T-helper 1 cell treated with Interleukin-12 subunit alpha and Interleukin-12 subunit beta and Interleukin-4 antibody, amounts not matched to agents 30 μg/mL and 1 μg/mL, for 36 hours (primary cell): Measurements from ENCODE around the gene EPHX1.

Source experiments
- H3K27ac Mint-ChIP-seq: one replicate; pipeline ENCODE4 v1.8.0; 2021; ENCODE audit warnings: mild to moderate bottlenecking, mixed read lengths
- H3K27me3 Mint-ChIP-seq: one replicate; pipeline ENCODE4 v1.8.0; 2021; ENCODE audit warnings: low read depth, mixed read lengths
- H3K36me3 Mint-ChIP-seq: one replicate; pipeline ENCODE4 v1.8.0; 2021; ENCODE audit warnings: low read depth, mixed read lengths
- H3K4me1 Mint-ChIP-seq: one replicate; pipeline ENCODE4 v1.8.0; 2021; ENCODE audit warnings: low read depth, mixed read lengths
- H3K4me3 Mint-ChIP-seq: one replicate; pipeline ENCODE4 v1.8.0; 2021; ENCODE audit warnings: mild to moderate bottlenecking, moderate library complexity, mixed read lengths
- H3K9me3 Mint-ChIP-seq: one replicate; pipeline ENCODE4 v1.8.0; 2021; ENCODE audit warnings: mixed read lengths

The EPHX1 gene

GRCh38 chr1:225850370-225850769, 40.4 kb downstream of the EPHX1 start:
- Mint-ChIP-seq H3K27me3 (no peaks in the 10 kb centered on the region), H3K4me1 (peaks cover 19% of the 10 kb centered on the region), H3K27ac (no peak overlapping the region), H3K4me3 (no peak overlapping the region), H3K36me3 (peaks cover 45% of the 10 kb centered on the region), H3K9me3 (no peaks in the 10 kb centered on the region)

GRCh38 chr1:225851805-225852204, 41.9 kb downstream of the EPHX1 start:
- Mint-ChIP-seq H3K36me3 (peaks cover 51% of the 10 kb centered on the region), H3K9me3 (no peaks in the 10 kb centered on the region), H3K4me1 (peaks cover 28% of the 10 kb centered on the region), H3K27me3 (no peaks in the 10 kb centered on the region), H3K4me3 (no peak overlapping the region), H3K27ac (peak overlapping the region; percentile 36)

- H3K36me3 Mint-ChIP-seq, result peaks cover 49% of the 10 kb centered on the region
- no peak overlapping the region for H3K4me3 Mint-ChIP-seq
- H3K9me3 Mint-ChIP-seq, result no peaks in the 10 kb centered on the region
- H3K27me3 Mint-ChIP-seq, result no peaks in the 10 kb centered on the region
- H3K27ac Mint-ChIP-seq, result no peak overlapping the region
- H3K4me1 Mint-ChIP-seq, result peaks cover 28% of the 10 kb centered on the region
Observed at GRCh38 chr1:225852413-225853124, 42.6 kb downstream of the EPHX1 start.

GRCh38 chr1:225853441-225853840, 43.5 kb downstream of the EPHX1 start:
- no peak overlapping the region for H3K4me3 Mint-ChIP-seq
- H3K36me3 Mint-ChIP-seq, result peaks cover 46% of the 10 kb centered on the region
- no peaks in the 10 kb centered on the region for H3K27me3 Mint-ChIP-seq
- peaks cover 22% of the 10 kb centered on the region for H3K4me1 Mint-ChIP-seq
- H3K27ac Mint-ChIP-seq, result no peak overlapping the region
- H3K9me3 Mint-ChIP-seq, result no peaks in the 10 kb centered on the region

GRCh38 chr1:225855503-225856300, 45.8 kb downstream of the EPHX1 start:
- Mint-ChIP-seq H3K36me3 (peaks cover 55% of the 10 kb centered on the region), H3K27ac (no peak overlapping the region), H3K4me1 (peaks cover 18% of the 10 kb centered on the region), H3K9me3 (no peaks in the 10 kb centered on the region), H3K27me3 (no peaks in the 10 kb centered on the region), H3K4me3 (no peak overlapping the region)

- H3K4me1 Mint-ChIP-seq, result peaks cover 14% of the 10 kb centered on the region
- H3K36me3 Mint-ChIP-seq, result peaks cover 53% of the 10 kb centered on the region
- no peak overlapping the region for H3K4me3 Mint-ChIP-seq
- no peak overlapping the region for H3K27ac Mint-ChIP-seq
- H3K9me3 Mint-ChIP-seq, result no peaks in the 10 kb centered on the region
- H3K27me3 Mint-ChIP-seq, result no peaks in the 10 kb centered on the region
Observed at GRCh38 chr1:225857256-225857655, 47.3 kb downstream of the EPHX1 start.

- no peak overlapping the region for H3K27ac Mint-ChIP-seq
- H3K4me1 Mint-ChIP-seq, result peaks cover 11% of the 10 kb centered on the region
- no peak overlapping the region for H3K4me3 Mint-ChIP-seq
- peaks cover 47% of the 10 kb centered on the region for H3K36me3 Mint-ChIP-seq
- H3K9me3 Mint-ChIP-seq, result no peaks in the 10 kb centered on the region
- no peaks in the 10 kb centered on the region for H3K27me3 Mint-ChIP-seq
Observed at GRCh38 chr1:225859151-225859550, 49.2 kb downstream of the EPHX1 start.

GRCh38 chr1:225860107-225860506, 50.2 kb downstream of the EPHX1 start:
- no peak overlapping the region for H3K27ac Mint-ChIP-seq
- peaks cover 11% of the 10 kb centered on the region for H3K4me1 Mint-ChIP-seq
- no peak overlapping the region for H3K4me3 Mint-ChIP-seq
- H3K27me3 Mint-ChIP-seq, result no peaks in the 10 kb centered on the region
- no peaks in the 10 kb centered on the region for H3K9me3 Mint-ChIP-seq
- H3K36me3 Mint-ChIP-seq, result peaks cover 44% of the 10 kb centered on the region

GRCh38 chr1:225860876-225861441, 51.0 kb downstream of the EPHX1 start:
- H3K4me1 Mint-ChIP-seq, result peaks cover 9% of the 10 kb centered on the region
- H3K36me3 Mint-ChIP-seq, result peaks cover 46% of the 10 kb centered on the region
- H3K9me3 Mint-ChIP-seq, result no peaks in the 10 kb centered on the region
- no peak overlapping the region for H3K4me3 Mint-ChIP-seq
- no peaks in the 10 kb centered on the region for H3K27me3 Mint-ChIP-seq
- no peak overlapping the region for H3K27ac Mint-ChIP-seq

GRCh38 chr1:225861834-225862580, 52.1 kb downstream of the EPHX1 start:
- Mint-ChIP-seq H3K27ac (no peak overlapping the region), H3K9me3 (no peaks in the 10 kb centered on the region), H3K36me3 (peaks cover 49% of the 10 kb centered on the region), H3K4me1 (peaks cover 14% of the 10 kb centered on the region), H3K27me3 (no peaks in the 10 kb centered on the region), H3K4me3 (no peak overlapping the region)

GRCh38 chr1:225862581-225862950, 52.6 kb downstream of the EPHX1 start:
- Mint-ChIP-seq H3K27ac (no peak overlapping the region), H3K4me1 (peaks cover 20% of the 10 kb centered on the region), H3K36me3 (peaks cover 53% of the 10 kb centered on the region), H3K9me3 (no peaks in the 10 kb centered on the region), H3K4me3 (no peak overlapping the region), H3K27me3 (no peaks in the 10 kb centered on the region)

- H3K27me3 Mint-ChIP-seq, result no peaks in the 10 kb centered on the region
- peaks cover 54% of the 10 kb centered on the region for H3K36me3 Mint-ChIP-seq
- no peaks in the 10 kb centered on the region for H3K9me3 Mint-ChIP-seq
- no peak overlapping the region for H3K27ac Mint-ChIP-seq
- H3K4me3 Mint-ChIP-seq, result no peak overlapping the region
- H3K4me1 Mint-ChIP-seq, result peaks cover 22% of the 10 kb centered on the region
Observed at GRCh38 chr1:225863167-225863566, 53.2 kb downstream of the EPHX1 start.

- Mint-ChIP-seq H3K36me3 (peaks cover 45% of the 10 kb centered on the region), H3K27ac (no peak overlapping the region), H3K27me3 (no peaks in the 10 kb centered on the region), H3K4me1 (peaks cover 24% of the 10 kb centered on the region), H3K9me3 (no peaks in the 10 kb centered on the region), H3K4me3 (no peak overlapping the region)
Observed at GRCh38 chr1:225865514-225865913, 55.6 kb downstream of the EPHX1 start.

GRCh38 chr1:225866061-225866837, 56.3 kb downstream of the EPHX1 start:
- no peaks in the 10 kb centered on the region for H3K9me3 Mint-ChIP-seq
- peaks cover 24% of the 10 kb centered on the region for H3K4me1 Mint-ChIP-seq
- no peaks in the 10 kb centered on the region for H3K27me3 Mint-ChIP-seq
- H3K4me3 Mint-ChIP-seq, result peak overlapping the region; percentile 69
- H3K36me3 Mint-ChIP-seq, result peaks cover 51% of the 10 kb centered on the region
- H3K27ac Mint-ChIP-seq, result peak overlapping the region; percentile 77
